HCT116 (cell line): Measurements from ENCODE around the gene ZDHHC18. TPM values are rescaled to one million over a fixed set of nuclear protein-coding genes. Genes with fewer than 3 reads are reported as not detected.

Experiments
- ATAC-seq: fragments of 200-7000 bp; cut with Tn5 transposase; 2 replicates; pipeline ENCODE4 v1.9.1; 2020; ENCODE audit warnings: mild to moderate bottlenecking, moderate library complexity
- BruUV-seq: library from RNA; stranded (reverse); fragments of 400-500 nt; replicated peaks from 2 replicates; lab custom pipeline; 2021; lab: Mats Ljungman, UMichigan
- CTCF ChIA-PET: fragments of 300-600 bp; sonication (Branson Sonifier 250); formaldehyde crosslinking; loops from one replicate; lab custom pipeline; 2021; ENCODE audit warnings: antibody characterized with exemption; lab: Charles Lee
- POLR2A ChIA-PET: fragments of 300-600, 350-600 bp; sonication (Branson Sonifier 250); formaldehyde crosslinking; loops from one replicate; lab custom pipeline; 2021; ENCODE audit warnings: antibody characterized with exemption; lab: Charles Lee
- RAD21 ChIA-PET, 2 experiments: fragments of 300-600 bp; sonication (Branson Sonifier 250); formaldehyde crosslinking; loops; one replicate each; lab custom pipeline; 2023; ENCODE audit warnings: low total read pairs in 2 of 2; ENCODE audit not compliant: uncharacterized antibody in 2 of 2, unreplicated experiment in 2 of 2, low non-redundant PET in 1 of 2; lab: Charles Lee
- DNase-seq: peaks from one replicate; pipeline ENCODE4 v3.0.0-alpha.2; 2010; ENCODE audit warnings: low read depth, low spot score
- H2AFZ ChIP-seq: fragments of 200-600 bp; shearing (Covaris generic), sonication (generic); 2 replicates; pipeline ENCODE4 v1.6.1; 2017; ENCODE audit warnings: low read depth, mixed run types, mixed read lengths, antibody characterized with exemption, low read length; ENCODE audit not compliant: poor library complexity, severe bottlenecking
- H3K27ac ChIP-seq: 2 replicates; pipeline ENCODE4 v1.5.1; 2012; ENCODE audit warnings: low read depth, low read length
- H3K27me3 ChIP-seq: fragments of 200-600 bp; sonication (generic); 2 replicates; pipeline ENCODE4 v1.6.1; 2016; ENCODE audit warnings: mixed run types, low read length, mixed read lengths; ENCODE audit not compliant: insufficient read depth
- H3K36me3 ChIP-seq, 2 experiments: fragments of 200-500 bp in 1 of 2; fragments of 200-600 bp in 1 of 2; sonication (Bioruptor generic) in 1 of 2; sonication (generic) in 1 of 2; 2 replicates each; pipeline versions ENCODE4 v1.5.1 to v1.6.1; 2014 to 2016; ENCODE audit warnings: low read length in 2 of 2, inconsistent platforms in 1 of 2, mixed read lengths in 1 of 2, mixed run types in 1 of 2; ENCODE audit not compliant: insufficient read depth in 2 of 2, control insufficient read depth in 1 of 2
- H3K4me1 ChIP-seq, 2 experiments: fragments of 200-600 bp in 1 of 2; sonication (generic) in 1 of 2; 2 replicates each; pipeline versions ENCODE4 v1.5.1 to v1.6.1; 2012 to 2017; ENCODE audit warnings: low read length in 2 of 2, inconsistent platforms in 1 of 2, mild to moderate bottlenecking in 1 of 2, mixed read lengths in 1 of 2, mixed run types in 1 of 2, moderate library complexity in 1 of 2; ENCODE audit not compliant: insufficient read depth in 2 of 2, control insufficient read depth in 1 of 2
- H3K4me2 ChIP-seq: fragments of 200-600 bp; sonication (generic); 2 replicates; pipeline ENCODE4 v1.6.1; 2017; ENCODE audit warnings: mixed run types, low read length, mixed read lengths
- H3K4me3 ChIP-seq, 2 experiments: fragments of 200-600 bp in 1 of 2; sonication (generic) in 1 of 2; replicated peaks in 1 of 2; 2 replicates each; pipeline ENCODE4 v1.5.1; 2011 to 2016; ENCODE audit warnings: low read length in 2 of 2, control low read depth in 1 of 2, low read depth in 1 of 2, mild to moderate bottlenecking in 1 of 2, mixed read lengths in 1 of 2, mixed run types in 1 of 2
- H3K79me2 ChIP-seq: fragments of 200-600 bp; sonication (generic); 2 replicates; pipeline ENCODE4 v1.6.1; 2017; ENCODE audit warnings: mild to moderate bottlenecking, mixed run types, low read length, moderate library complexity, mixed read lengths; ENCODE audit not compliant: insufficient read depth
- H3K9ac ChIP-seq: fragments of 200-600 bp; sonication (generic); 2 replicates; pipeline ENCODE4 v1.6.1; 2016; ENCODE audit warnings: low read length, mixed read lengths
- H3K9me2 ChIP-seq: fragments of 200-600 bp; sonication (generic), shearing (Covaris generic); 2 replicates; pipeline ENCODE4 v1.6.1; 2017; ENCODE audit warnings: mixed run types, mild to moderate bottlenecking, moderate library complexity; ENCODE audit not compliant: insufficient read depth
- H3K9me3 ChIP-seq, 2 experiments: fragments of 200-500 bp in 1 of 2; fragments of 200-600 bp in 1 of 2; sonication (Bioruptor generic) in 1 of 2; sonication (generic) in 1 of 2; 2 replicates each; pipeline ENCODE4 v1.6.1; 2014 to 2017; ENCODE audit warnings: low read length in 2 of 2, mixed read lengths in 2 of 2, inconsistent platforms in 1 of 2, low read depth in 1 of 2, mild to moderate bottlenecking in 1 of 2, mixed run types in 1 of 2, moderate library complexity in 1 of 2; ENCODE audit not compliant: control insufficient read depth in 1 of 2, insufficient read depth in 1 of 2
- H4K20me1 ChIP-seq: fragments of 200-600 bp; sonication (generic), shearing (Covaris generic); 2 replicates; pipeline ENCODE4 v1.6.1; 2017; ENCODE audit warnings: mixed run types, mild to moderate bottlenecking, moderate library complexity; ENCODE audit not compliant: insufficient read depth
- POLR2AphosphoS5 ChIP-seq: IDR thresholded peaks from 2 replicates; pipeline ENCODE4 v1.6.1; 2011; ENCODE audit warnings: mild to moderate bottlenecking, low read depth, low read length, moderate library complexity
- intact Hi-C: fragments of 100-400 bp; cut with micrococcal nuclease; formaldehyde crosslinking; loops from 2 replicates; pipeline ENCODE4 v1.10.0; 2022
- total RNA-seq: library from RNA; stranded (reverse); gene quantifications from one replicate; pipeline ENCODE4 v1.2.1, GENCODE V29; 2021; ENCODE audit not compliant: unreplicated experiment
- TF ChIP-seq, protein P1 (sequence below): IDR thresholded peaks from 2 replicates; pipeline ENCODE4 v1.6.1; 2012; ENCODE audit warnings: low read depth

ZDHHC18 gene
- total RNA-seq, 1 experiment from 2014 or later, result 24.4 TPM

DNA sequence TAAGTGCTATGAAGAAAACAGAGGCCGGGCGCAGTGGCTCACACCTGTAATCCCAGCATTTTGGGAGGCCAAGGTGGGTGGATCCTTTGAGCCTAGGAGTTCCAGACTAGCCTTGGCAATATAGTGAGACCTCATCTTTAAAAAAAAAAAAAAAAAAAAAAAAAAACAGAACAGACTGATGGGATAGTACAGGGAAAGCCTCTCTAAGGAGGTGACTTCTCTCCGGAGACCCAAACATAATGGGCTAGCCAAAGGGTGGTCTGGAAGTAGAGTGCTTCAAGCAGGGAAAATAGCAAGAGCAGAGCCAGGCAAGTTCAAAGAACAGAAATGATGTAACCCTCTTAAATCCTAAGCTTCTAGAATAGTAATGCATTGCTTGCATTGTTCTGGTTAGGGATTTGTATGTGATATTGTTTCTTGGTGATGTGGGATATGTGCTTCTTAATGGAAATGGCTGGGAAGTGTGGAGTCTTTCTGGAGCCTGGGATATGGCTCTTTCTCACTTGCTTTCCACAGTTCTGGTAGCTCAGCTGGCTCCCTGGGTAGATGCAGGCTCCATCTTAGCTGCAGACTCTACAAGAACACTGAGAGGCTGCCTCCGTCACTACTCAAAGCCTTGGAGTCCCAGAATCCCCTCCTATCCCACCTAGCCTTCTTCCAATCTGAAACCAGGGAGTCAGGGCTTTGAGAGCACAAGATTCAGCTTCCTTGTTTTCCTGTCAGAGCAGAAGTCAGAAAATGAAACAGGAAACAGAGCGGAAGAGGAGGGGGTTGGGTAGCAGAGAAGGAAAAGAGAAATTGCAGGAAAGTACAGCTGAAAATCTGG, 40.7 kb upstream of the ZDHHC18 start:
- no TSS peak for BruUV-seq
- peak overlapping the region; percentile 97 for H3K9ac ChIP-seq
- H3K9me2 ChIP-seq, result no peaks in the 10 kb centered on the region
- ATAC-seq (no peak), DNase-seq (no peak)
- peaks cover 0 to 14% of the 10 kb centered on the region in 2 experiments; a peak in 2 of 4 replicates for H3K36me3 ChIP-seq
- H3K4me3 ChIP-seq, result no peak overlapping the region
- no peak overlapping the region for H2AFZ ChIP-seq
- H4K20me1 ChIP-seq, result 0 out of 2 replicates have a peak, but pooled peaks cover 3% of the 10 kb centered on the region
- ChIA-PET RAD21 (no interaction called here), CTCF (interaction anchor here (0.9 to 1.4 kb wide), 2 partner anchors 109 to 184 kb away, joined by 3 read pairs; no protein-coding TSS in a partner anchor)
- H3K79me2 ChIP-seq, result peaks cover 8% of the 10 kb centered on the region
- peaks cover 21 to 62% of the 10 kb centered on the region in 2 experiments for H3K4me1 ChIP-seq
- H3K9me3 ChIP-seq, result no peaks in the 10 kb centered on the region
- intact Hi-C loops, result no loop called here
- TF ChIP-seq, protein P1, sequence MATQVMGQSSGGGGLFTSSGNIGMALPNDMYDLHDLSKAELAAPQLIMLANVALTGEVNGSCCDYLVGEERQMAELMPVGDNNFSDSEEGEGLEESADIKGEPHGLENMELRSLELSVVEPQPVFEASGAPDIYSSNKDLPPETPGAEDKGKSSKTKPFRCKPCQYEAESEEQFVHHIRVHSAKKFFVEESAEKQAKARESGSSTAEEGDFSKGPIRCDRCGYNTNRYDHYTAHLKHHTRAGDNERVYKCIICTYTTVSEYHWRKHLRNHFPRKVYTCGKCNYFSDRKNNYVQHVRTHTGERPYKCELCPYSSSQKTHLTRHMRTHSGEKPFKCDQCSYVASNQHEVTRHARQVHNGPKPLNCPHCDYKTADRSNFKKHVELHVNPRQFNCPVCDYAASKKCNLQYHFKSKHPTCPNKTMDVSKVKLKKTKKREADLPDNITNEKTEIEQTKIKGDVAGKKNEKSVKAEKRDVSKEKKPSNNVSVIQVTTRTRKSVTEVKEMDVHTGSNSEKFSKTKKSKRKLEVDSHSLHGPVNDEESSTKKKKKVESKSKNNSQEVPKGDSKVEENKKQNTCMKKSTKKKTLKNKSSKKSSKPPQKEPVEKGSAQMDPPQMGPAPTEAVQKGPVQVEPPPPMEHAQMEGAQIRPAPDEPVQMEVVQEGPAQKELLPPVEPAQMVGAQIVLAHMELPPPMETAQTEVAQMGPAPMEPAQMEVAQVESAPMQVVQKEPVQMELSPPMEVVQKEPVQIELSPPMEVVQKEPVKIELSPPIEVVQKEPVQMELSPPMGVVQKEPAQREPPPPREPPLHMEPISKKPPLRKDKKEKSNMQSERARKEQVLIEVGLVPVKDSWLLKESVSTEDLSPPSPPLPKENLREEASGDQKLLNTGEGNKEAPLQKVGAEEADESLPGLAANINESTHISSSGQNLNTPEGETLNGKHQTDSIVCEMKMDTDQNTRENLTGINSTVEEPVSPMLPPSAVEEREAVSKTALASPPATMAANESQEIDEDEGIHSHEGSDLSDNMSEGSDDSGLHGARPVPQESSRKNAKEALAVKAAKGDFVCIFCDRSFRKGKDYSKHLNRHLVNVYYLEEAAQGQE, result no peak
- TF ChIP-seq POLR2AphosphoS5, result 0 out of 2 replicates have a peak, but pooled peaks have one; percentile 16
- TF ChIP-seq, all 23 proteins: peak for 1
- no peaks in the 10 kb centered on the region for H3K27me3 ChIP-seq
- H3K27ac ChIP-seq, result peak overlapping the region; percentile 98
- POLR2A ChIA-PET, result interaction anchor here (0.7 to 1.0 kb wide), 3 partner anchors 61 to 184 kb away, joined by 3 read pairs; no protein-coding TSS in a partner anchor
- peak overlapping the region; percentile 99 for H3K4me2 ChIP-seq
